Activated CD4-positive, alpha-beta memory T cell treated with anti-CD3 and anti-CD28 coated beads, Interleukin-2, amount 10 ng/mL, durations not matched to agents 7 days and 5 days (primary cell): Measurements from ENCODE around the gene MYLK2. TPM values are rescaled to one million over a fixed set of nuclear protein-coding genes. Genes with fewer than 3 reads are reported as not detected.
"Not testable (repeated sequence)": the region's sequence is repeated elsewhere in the genome, so short reads cannot be mapped to it uniquely, and the experiment has no call there.

Experiments used
- CTCF ChIA-PET: fragments of 350-600 bp; sonication (Branson Sonifier 250); formaldehyde crosslinking; loops from one replicate; lab custom pipeline; 2021; ENCODE audit warnings: antibody characterized with exemption, inconsistent platforms; lab: Charles Lee
- POLR2A ChIA-PET: fragments of 350-600 bp; sonication (Branson Sonifier 250); formaldehyde crosslinking; loops from one replicate; lab custom pipeline; 2021; ENCODE audit warnings: antibody characterized with exemption; lab: Charles Lee
- DNase-seq: peaks from one replicate; pipeline ENCODE4 v3.0.0-alpha.2; 2020
- H3K27ac Mint-ChIP-seq: one replicate; pipeline ENCODE4 v1.8.0; 2021; ENCODE audit warnings: mild to moderate bottlenecking, mixed read lengths
- H3K27me3 Mint-ChIP-seq: one replicate; pipeline ENCODE4 v1.8.0; 2021; ENCODE audit warnings: mixed read lengths
- H3K36me3 Mint-ChIP-seq: one replicate; pipeline ENCODE4 v1.8.0; 2021; ENCODE audit warnings: low read depth, mixed read lengths
- H3K4me1 Mint-ChIP-seq: one replicate; pipeline ENCODE4 v1.8.0; 2021; ENCODE audit warnings: mixed read lengths
- H3K4me3 Mint-ChIP-seq: one replicate; pipeline ENCODE4 v1.8.0; 2021; ENCODE audit warnings: mild to moderate bottlenecking, mixed read lengths
- H3K9me3 Mint-ChIP-seq: one replicate; pipeline ENCODE4 v1.8.0; 2021; ENCODE audit warnings: mixed read lengths
- total RNA-seq, 2 experiments: library from RNA; stranded (reverse); gene quantifications; one replicate each; pipeline ENCODE4 v1.2.3, GENCODE V29; 2021

The MYLK2 gene
- total RNA-seq, 2 experiments from 2014 or later = 0.33 to 0.45 TPM

DNA sequence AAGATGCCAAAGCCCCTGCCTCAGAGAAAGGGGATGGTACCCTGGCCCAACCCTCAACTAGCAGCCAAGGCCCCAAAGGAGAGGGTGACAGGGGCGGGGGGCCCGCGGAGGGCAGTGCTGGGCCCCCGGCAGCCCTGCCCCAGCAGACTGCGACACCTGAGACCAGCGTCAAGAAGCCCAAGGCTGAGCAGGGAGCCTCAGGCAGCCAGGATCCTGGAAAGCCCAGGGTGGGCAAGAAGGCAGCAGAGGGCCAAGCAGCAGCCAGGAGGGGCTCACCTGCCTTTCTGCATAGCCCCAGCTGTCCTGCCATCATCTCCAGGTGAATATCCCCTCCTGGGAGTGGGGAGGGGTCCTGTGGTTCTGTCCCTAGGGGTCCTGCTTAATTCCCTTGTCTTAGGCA lies 1.1 kb downstream of the MYLK2 start:
- no peaks in the 10 kb centered on the region for H3K9me3 Mint-ChIP-seq
- POLR2A ChIA-PET = no interaction called here
- no peaks in the 10 kb centered on the region for H3K36me3 Mint-ChIP-seq
- H3K27ac Mint-ChIP-seq = no peak overlapping the region
- CTCF ChIA-PET = interaction anchor here (1.6 kb wide), 1 partner anchor 27 kb away, joined by 8 read pairs; no protein-coding TSS in a partner anchor
- peaks cover 6% of the 10 kb centered on the region for H3K4me1 Mint-ChIP-seq
- no peak for DNase-seq
- H3K4me3 Mint-ChIP-seq = no peak overlapping the region
- no peaks in the 10 kb centered on the region for H3K27me3 Mint-ChIP-seq

DNA sequence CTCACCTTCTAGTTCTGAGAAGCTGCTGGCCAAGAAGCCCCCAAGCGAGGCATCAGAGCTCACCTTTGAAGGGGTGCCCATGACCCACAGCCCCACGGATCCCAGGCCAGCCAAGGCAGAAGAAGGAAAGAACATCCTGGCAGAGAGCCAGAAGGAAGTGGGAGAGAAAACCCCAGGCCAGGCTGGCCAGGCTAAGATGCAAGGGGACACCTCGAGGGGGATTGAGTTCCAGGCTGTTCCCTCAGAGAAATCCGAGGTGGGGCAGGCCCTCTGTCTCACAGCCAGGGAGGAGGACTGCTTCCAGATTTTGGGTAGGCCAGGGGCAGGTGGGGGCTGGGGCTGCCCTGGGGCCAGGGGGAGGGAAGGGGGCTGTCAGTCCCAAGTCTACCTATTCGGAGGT lies 2.3 kb downstream of the MYLK2 start:
- ChIA-PET POLR2A (no interaction called here), CTCF (interaction anchor here (1.1 to 4.0 kb wide), 6 partner anchors 14 to 270 kb away, joined by 3 to 54 read pairs (median 27); partner anchors contain the start of gene FOXS1)
- Mint-ChIP-seq H3K27ac (no peak overlapping the region), H3K36me3 (no peaks in the 10 kb centered on the region), H3K4me1 (peaks cover 6% of the 10 kb centered on the region), H3K9me3 (no peaks in the 10 kb centered on the region), H3K4me3 (no peak overlapping the region), H3K27me3 (no peaks in the 10 kb centered on the region)
- no peak for DNase-seq

DNA sequence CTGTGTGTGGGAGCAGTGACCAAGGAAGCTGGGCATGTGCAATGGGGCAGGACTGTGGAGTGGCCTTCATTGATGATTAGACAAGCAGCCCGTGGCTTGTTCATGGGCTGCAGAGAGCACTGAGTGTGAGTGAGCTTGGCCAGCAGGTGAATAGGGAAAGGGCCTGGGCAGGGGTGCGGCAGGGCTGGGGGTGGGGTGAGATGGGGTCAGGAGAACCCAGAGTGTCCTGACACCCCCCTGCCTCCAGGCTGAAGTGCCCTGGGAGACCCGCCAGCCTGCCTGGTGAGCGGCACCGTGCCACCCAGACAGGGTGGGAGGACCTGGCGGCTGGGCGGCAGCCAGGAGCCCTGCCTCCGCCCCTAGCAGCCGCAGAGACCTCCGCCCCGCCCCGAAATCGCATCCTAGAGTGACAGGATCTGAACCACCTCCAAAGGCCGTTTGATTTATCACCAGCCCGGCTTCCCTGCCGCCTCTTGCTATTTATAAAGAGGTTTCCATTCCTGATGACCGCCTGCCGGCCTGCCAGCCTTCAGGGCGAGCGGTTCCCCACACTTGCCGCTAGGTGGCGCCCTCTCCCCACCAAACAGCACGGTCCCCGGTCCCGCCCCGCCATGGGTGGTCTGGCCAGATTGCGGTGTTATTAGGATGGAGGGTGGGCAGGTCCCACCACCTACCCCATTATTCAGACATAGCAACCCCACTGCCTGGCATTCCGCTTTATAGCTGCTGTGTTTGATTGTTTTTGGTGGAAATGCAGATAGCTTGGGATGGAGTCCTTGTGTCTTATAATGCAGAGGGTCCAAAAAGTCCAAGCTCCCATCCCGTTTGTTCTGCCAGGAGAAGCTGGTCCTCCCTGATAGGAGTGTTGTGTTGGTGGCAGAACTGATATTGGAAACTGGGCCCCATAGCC lies 3.5 kb downstream of the MYLK2 start:
- CTCF ChIA-PET = interaction anchor here (0.6 to 4.0 kb wide), 17 partner anchors 9 to 269 kb away, joined by 3 to 54 read pairs (median 6); partner anchors contain the start of genes FOXS1 and PDRG1
- H3K4me1 Mint-ChIP-seq = peaks cover 6% of the 10 kb centered on the region

DNA sequence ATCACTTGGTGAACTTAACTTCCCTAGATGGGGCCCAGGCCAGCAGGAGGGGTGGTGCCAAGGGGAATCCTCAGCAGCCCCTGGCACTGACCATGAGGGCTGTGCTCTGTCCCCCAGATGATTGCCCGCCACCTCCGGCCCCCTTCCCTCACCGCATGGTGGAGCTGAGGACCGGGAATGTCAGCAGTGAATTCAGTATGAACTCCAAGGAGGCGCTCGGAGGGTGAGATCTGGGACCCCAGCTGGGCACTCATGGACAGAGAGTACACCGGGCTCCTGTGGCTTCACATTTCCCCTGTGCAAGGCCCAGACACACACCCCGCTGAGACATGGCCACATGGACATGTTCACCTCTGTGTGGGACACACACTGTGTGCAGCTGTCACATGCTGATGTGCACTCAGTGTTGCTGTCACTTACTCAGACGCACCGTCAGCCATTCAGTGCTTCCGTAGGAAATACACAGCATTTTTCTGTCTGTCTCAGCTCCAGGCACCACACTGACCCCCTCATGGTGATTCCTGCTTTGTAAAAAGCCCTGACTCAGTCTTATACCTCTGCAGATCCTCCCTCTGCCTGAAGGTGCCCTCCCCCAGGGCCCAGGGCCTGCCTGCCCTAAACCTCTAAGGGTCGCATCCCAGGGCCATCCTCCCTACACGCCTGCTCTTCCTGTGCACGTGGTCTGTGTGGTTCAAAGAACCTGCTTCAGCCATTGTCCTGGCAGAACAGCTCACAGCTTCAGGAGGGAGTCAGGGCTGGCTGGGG lies 4.4 kb downstream of the MYLK2 start:
- Mint-ChIP-seq H3K4me3 (no peak overlapping the region), H3K9me3 (no peaks in the 10 kb centered on the region), H3K36me3 (no peaks in the 10 kb centered on the region), H3K27me3 (no peaks in the 10 kb centered on the region), H3K27ac (no peak overlapping the region), H3K4me1 (peaks cover 6% of the 10 kb centered on the region)
- DNase-seq = no peak
- ChIA-PET POLR2A (interaction anchor here (1.1 kb wide), 1 partner anchor 23 kb away, joined by 3 read pairs; no protein-coding TSS in a partner anchor), CTCF (interaction anchor here (0.6 to 4.0 kb wide), 17 partner anchors 10 to 268 kb away, joined by 3 to 54 read pairs (median 6); partner anchors contain the start of genes FOXS1 and PDRG1)

More for the DNA sequence above, 3.5 kb downstream of the MYLK2 start:
- Mint-ChIP-seq H3K27ac (no peak overlapping the region), H3K36me3 (no peaks in the 10 kb centered on the region), H3K4me3 (no peak overlapping the region), H3K9me3 (no peaks in the 10 kb centered on the region), H3K27me3 (no peaks in the 10 kb centered on the region)
- peak; percentile 75 for DNase-seq
- POLR2A ChIA-PET = interaction anchor here (0.7 to 1.1 kb wide), 2 partner anchors 24 to 91 kb away, joined by 3 read pairs; no protein-coding TSS in a partner anchor

DNA sequence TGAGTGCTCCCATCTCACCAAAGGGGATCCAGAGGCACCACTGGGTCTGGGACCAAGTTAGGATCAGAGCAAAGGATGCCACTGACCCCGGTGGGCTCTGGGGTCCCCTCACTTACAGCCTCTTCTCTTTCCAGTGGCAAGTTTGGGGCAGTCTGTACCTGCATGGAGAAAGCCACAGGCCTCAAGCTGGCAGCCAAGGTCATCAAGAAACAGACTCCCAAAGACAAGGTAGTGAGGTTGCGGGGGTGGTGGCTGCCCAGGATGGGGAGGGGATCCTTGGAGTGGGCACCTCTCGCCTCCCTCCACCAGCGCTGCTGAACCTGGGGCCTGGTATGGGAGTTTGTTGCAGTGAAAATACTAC lies 4.9 kb downstream of the MYLK2 start:
- Mint-ChIP-seq H3K27me3 (no peaks in the 10 kb centered on the region), H3K27ac (no peak overlapping the region), H3K36me3 (no peaks in the 10 kb centered on the region), H3K4me3 (no peak overlapping the region), H3K4me1 (peaks cover 6% of the 10 kb centered on the region), H3K9me3 (no peaks in the 10 kb centered on the region)
- no peak for DNase-seq
- ChIA-PET CTCF (interaction anchor here (0.6 to 4.0 kb wide), 6 partner anchors 13 to 267 kb away, joined by 3 to 54 read pairs (median 28); partner anchors contain the start of genes FOXS1 and PDRG1), POLR2A (interaction anchor here (1.1 to 1.2 kb wide), 2 partner anchors 12 to 22 kb away, joined by 3 to 4 read pairs; no protein-coding TSS in a partner anchor)

DNA sequence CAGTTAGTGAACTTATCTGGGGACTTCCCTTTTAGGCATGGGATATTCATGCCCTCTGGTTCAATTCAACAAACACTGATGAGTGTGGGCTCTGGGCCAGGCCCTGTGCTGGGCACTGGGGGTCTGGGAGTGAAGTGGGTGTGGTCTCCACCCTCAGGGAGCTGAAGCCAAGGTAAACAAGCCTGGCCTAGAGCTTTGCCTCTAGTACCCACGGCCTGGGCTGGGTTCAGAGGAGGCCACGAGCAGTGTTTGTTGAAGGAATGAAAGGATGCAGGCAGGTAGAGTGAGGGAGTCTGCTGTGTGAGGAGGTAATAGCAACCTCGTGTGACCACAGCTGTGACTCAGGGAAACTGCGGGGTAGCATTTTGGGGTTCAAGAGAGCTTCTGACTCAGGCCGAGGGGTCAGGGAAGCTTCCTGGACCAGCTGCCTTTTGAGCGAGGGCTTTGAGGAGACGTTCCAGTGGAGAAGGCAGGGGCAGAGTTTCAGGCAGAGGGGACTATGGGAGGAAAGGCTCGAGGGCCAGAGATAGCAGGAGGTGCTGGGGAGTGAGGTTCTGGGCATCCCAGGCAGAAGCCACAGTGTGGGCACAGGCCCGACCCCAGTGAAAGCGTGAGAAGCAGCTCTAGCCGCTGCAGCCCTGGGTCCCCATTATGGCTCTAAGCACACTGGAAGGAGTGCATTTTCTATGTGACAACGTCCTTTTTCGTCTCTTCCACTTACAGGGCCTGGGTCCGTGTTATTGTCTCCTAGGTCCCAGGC lies 5.6 kb downstream of the MYLK2 start:
- POLR2A ChIA-PET = interaction anchor here (1.2 kb wide), 1 partner anchor 12 kb away, joined by 4 read pairs; no protein-coding TSS in a partner anchor

DNA sequence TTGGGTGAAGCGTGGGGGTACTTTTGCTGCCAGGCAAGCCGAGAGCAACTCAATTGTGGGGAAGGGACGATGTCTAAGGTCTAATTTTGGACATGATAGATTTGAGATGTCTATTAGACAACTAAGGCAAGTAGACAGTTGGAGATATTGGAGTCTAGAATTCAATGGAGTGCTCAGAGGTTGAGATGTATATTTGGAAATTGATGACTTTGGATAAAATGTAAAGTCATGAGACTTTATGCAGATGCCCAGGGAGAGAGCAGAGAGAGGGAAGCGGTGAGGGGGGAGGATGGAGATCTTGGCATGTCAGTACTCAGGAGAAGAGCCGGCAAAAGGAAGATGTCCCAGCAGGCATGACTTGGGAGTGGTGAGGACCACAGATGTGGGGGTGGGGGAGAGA lies 6.9 kb downstream of the MYLK2 start:
- no peak overlapping the region for H3K4me3 Mint-ChIP-seq

More for the DNA sequence above, 5.6 kb downstream of the MYLK2 start:
- Mint-ChIP-seq H3K36me3 (no peaks in the 10 kb centered on the region), H3K9me3 (no peaks in the 10 kb centered on the region), H3K27me3 (no peaks in the 10 kb centered on the region), H3K27ac (no peak overlapping the region), H3K4me1 (peaks cover 6% of the 10 kb centered on the region), H3K4me3 (no peak overlapping the region)
- no peak for DNase-seq
- CTCF ChIA-PET = interaction anchor here (0.6 to 4.0 kb wide), 5 partner anchors 12 to 266 kb away, joined by 3 to 54 read pairs (median 35); partner anchors contain the start of genes FOXS1 and PDRG1

DNA sequence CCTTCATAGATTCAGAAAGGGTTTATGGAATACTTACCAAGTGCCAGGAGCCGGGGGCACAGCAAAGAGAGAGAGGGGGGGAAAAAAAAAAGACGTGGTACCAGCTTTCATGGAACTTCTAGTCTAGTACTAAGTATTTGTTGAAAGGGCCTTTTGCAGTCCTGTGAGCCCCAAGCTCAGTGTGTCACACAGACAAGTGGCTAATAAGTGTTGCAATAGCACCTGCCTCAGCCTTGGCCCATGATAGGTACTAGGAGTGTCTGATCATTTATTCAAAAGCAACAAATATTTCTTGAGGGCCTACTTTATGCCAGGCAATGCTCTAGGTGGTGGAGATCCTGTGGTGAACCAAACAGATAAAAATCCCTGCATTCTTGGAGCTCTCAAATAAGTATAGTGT lies 7.9 kb downstream of the MYLK2 start:
- Mint-ChIP-seq H3K27me3 (no peaks in the 10 kb centered on the region), H3K4me1 (peaks cover 6% of the 10 kb centered on the region), H3K36me3 (no peaks in the 10 kb centered on the region), H3K27ac (no peak overlapping the region), H3K9me3 (no peaks in the 10 kb centered on the region), H3K4me3 (no peak overlapping the region)
- POLR2A ChIA-PET = interaction anchor here (0.6 to 1.2 kb wide), 2 partner anchors 10 to 362 kb away, joined by 3 to 5 read pairs; no protein-coding TSS in a partner anchor
- CTCF ChIA-PET = interaction anchor here (0.7 to 0.9 kb wide), 2 partner anchors 10 to 25 kb away, joined by 3 read pairs; no protein-coding TSS in a partner anchor
- no peak for DNase-seq

More for the DNA sequence above, 6.9 kb downstream of the MYLK2 start:
- H3K36me3 Mint-ChIP-seq = no peaks in the 10 kb centered on the region
- H3K9me3 Mint-ChIP-seq = no peaks in the 10 kb centered on the region
- CTCF ChIA-PET = no interaction called here
- no peaks in the 10 kb centered on the region for H3K27me3 Mint-ChIP-seq
- POLR2A ChIA-PET = no interaction called here
- peaks cover 6% of the 10 kb centered on the region for H3K4me1 Mint-ChIP-seq
- no peak overlapping the region for H3K27ac Mint-ChIP-seq
- no peak for DNase-seq

DNA sequence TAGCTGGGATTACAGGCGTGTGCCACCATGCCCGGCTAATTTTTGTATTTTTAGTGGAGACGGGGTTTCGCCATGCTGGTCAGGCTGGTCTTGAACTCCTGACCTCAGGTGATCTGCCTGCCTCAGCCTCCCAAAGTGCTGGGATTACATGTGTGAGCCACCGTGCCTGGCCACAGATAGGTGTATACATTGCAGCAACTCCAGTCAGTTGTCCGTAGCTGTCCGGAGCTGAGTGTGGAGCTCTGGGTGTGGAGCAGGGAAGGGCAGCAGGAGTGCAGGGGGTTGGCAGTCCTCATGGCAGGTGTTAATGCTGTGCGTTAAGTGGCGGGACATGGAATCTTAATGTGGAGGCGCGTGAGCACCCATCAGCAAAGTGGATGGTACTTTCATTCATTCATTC lies 8.9 kb downstream of the MYLK2 start:
- H3K4me3 Mint-ChIP-seq, H3K9me3 Mint-ChIP-seq, H3K27me3 Mint-ChIP-seq, H3K27ac Mint-ChIP-seq, POLR2A ChIA-PET, H3K36me3 Mint-ChIP-seq, H3K4me1 Mint-ChIP-seq, DNase-seq: not testable (repeated sequence)
- CTCF ChIA-PET = interaction anchor here (0.5 kb wide), 1 partner anchor 52 kb away, joined by 3 read pairs; no protein-coding TSS in a partner anchor

DNA sequence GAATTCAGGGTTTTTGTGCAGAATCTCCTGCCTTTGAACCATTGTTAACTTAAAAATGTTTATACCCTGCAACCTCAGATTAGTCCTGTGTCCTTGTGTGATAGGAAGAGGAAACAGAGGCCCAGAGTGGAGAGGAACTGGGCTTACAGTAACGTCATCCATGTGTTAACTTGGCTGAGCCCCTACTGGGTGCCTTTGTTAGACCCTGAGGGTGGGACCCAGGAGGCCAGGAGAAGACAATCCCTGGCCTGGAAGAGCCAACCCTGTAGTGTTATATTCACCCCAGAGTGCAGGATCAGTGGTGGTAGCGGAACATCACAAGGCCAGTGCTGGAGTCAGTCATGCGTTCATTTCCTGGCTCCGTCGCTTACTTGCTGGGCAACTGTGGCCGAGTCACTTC lies 10.6 kb downstream of the MYLK2 start:
- H3K36me3 Mint-ChIP-seq = no peaks in the 10 kb centered on the region
- no peaks in the 10 kb centered on the region for H3K9me3 Mint-ChIP-seq
- H3K27ac Mint-ChIP-seq = no peak overlapping the region
- ChIA-PET POLR2A (no interaction called here), CTCF (interaction anchor here (1.2 to 1.5 kb wide), 2 partner anchors 9 to 21 kb away, joined by 3 read pairs; no protein-coding TSS in a partner anchor)
- DNase-seq = no peak
- no peaks in the 10 kb centered on the region for H3K4me1 Mint-ChIP-seq
- no peak overlapping the region for H3K4me3 Mint-ChIP-seq
- no peaks in the 10 kb centered on the region for H3K27me3 Mint-ChIP-seq

DNA sequence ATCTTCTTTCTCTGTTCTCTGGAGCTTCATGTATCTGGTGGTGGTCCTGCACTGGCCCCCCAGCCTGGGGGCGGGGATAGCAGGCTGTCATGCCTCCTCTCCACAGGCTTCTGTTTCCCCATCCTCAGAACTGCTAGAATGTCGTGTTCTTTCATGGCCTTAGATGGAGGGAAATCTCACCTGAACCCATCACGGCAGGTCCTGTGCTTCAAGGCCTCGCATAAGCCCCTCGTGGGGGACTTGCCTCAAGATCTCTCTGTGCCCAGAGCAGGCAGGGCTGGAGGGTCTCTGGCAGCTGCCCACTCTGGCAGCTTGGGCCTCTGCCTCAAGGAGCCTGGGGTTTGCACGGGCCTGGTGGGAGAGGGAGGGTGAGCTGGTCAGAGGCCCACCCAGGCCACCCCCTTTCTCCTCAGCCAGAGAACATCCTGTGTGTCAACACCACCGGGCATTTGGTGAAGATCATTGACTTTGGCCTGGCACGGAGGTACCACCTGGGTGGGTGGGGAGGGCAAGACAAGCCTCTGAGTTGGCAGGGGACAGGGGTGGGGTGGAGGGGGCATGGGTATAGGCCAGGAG lies 11.3 kb downstream of the MYLK2 start:
- Mint-ChIP-seq H3K4me3 (no peak overlapping the region), H3K9me3 (no peaks in the 10 kb centered on the region), H3K27ac (no peak overlapping the region), H3K4me1 (peaks cover 6% of the 10 kb centered on the region), H3K27me3 (no peaks in the 10 kb centered on the region), H3K36me3 (no peaks in the 10 kb centered on the region)
- CTCF ChIA-PET = interaction anchor here (0.6 to 1.5 kb wide), 3 partner anchors 16 to 896 kb away, joined by 3 read pairs; no protein-coding TSS in a partner anchor
- POLR2A ChIA-PET = no interaction called here
- no peak for DNase-seq
